HG03060 (cell line): ENCODE data around the gene WDR20.
A peak's percentile ranks its signal among the peaks of the same experiment; 100 is the strongest.

ENCODE experiments used
- ATAC-seq: cut with Tn5 transposase; IDR thresholded peaks from one replicate; pipeline ENCODE4 v1.9.1; 2021; ENCODE audit warnings: low read depth, moderate number of reproducible peaks; ENCODE audit not compliant: unreplicated experiment

Gene WDR20

DNA sequence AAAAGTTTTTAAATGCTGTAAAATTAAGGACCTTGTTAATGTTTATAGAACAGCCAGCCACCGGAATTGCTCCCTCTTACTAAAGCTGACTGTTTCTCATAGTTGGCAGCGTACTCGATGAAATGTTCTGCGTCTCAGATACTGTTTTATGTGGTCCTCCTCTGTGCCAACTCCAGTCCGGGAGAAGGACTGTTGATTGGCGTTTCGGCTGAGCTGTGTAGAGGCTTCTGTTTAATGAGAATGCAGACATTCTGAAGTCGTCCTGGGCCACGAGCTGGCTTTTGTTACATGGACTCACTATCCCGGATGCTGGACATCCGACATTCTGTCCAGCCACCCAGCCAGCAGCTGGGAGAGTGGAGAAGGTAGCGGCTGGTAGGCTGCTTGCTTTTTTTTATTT is 75.4 kb downstream of the WDR20 start:
- no peak for ATAC-seq

- no peak for ATAC-seq
These were observed 76.0 kb downstream of the WDR20 start for GRCh38 chr14:102215576-102216250.

DNA sequence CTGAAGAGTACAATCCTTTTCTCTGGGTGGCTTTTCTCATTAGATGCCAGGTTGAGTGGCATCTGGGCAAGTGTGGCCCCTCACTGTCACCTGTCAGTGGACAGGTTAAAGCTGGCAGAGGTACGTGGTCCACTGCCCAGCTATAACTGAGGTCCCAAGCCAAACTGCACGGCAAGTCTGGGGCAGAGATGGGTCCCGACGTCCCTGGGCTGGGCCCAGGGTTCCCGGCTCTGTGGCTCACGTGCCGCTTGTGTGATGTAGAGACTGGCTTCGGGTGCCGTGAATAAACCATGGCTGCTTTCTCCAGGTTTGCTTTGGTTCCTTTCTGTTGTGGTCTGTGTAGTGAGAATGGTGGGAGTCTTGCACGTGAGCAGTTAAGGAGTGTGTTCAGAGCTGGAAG is 77.7 kb downstream of the WDR20 start:
- no peak for ATAC-seq

GRCh38 chr14:102217987-102218421 is 78.3 kb downstream of the WDR20 start:
- ATAC-seq: no peak

DNA sequence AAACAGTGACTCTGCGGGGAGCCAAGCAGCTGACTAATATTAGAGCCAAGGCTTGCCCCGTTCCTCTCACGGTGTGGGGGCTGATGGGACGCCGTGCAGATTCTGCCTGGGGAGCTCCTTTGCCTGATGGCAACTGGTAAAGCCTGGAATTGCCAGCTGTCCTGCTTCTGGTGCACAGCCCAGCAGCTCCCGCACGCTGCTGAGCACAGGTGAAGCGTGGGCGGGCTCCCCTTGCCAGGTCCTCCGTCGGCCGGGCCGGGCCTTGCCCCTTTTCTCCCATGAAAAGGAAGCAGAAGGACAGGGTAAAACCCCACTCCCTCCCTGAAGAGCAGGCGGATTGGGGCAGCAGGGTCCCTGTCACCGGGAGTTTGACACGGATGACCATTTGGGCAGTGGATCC is 79.0 kb downstream of the WDR20 start:
- no peak for ATAC-seq

- ATAC-seq: no peak
These were observed 79.6 kb downstream of the WDR20 start for GRCh38 chr14:102219316-102219715.

- peak; percentile 73 for ATAC-seq
These were observed 80.3 kb downstream of the WDR20 start for GRCh38 chr14:102220031-102220430.

- ATAC-seq: no peak
These were observed 81.3 kb downstream of the WDR20 start for GRCh38 chr14:102221026-102221425.

- ATAC-seq: no peak
These were observed 82.4 kb downstream of the WDR20 start for GRCh38 chr14:102222009-102222575.

DNA sequence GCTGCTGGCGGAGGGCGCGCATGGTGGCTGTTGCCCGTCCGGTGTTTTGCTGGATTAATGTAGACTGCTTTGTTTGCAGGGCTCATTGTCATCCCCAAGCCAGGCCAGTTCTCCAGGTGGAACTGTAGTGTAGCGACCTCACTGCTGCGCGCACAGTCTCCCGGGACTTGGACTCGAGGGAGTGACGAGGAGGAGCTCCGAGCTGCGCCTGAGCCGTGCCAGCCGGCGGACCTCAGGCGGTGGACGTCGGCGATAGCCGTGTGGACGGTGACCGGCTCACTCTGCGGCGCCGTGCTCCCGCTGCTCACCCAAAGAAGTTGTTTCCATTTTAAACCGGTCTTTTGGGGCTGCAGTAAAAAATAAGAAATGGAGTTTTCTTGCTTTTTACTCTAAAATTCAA is 83.1 kb downstream of the WDR20 start:
- no peak for ATAC-seq

DNA sequence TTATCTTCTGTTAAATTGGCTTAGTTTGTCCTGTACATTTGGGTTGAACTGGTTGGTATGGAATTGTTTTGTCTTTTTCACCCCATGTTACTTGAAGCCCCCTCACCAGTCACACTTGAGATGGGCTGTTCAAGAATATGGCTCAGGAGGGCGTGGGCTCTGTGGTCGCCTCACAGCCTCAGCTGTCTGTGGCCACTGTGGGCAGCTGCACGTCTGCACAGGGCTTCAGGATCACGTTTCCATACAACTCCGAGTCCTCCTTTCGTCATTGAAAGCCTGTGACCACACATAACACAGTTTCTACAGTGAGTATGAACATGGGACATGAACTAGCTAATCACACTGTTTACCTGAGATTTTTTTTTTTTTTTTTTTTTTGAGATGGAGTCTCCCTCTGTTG is 84.0 kb downstream of the WDR20 start:
- no peak for ATAC-seq

GRCh38 chr14:102225386-102225785 is 85.7 kb downstream of the WDR20 start:
- ATAC-seq: no peak

GRCh38 chr14:102225936-102226335 is 86.2 kb downstream of the WDR20 start:
- no peak for ATAC-seq

GRCh38 chr14:102226356-102227125 is 86.8 kb downstream of the WDR20 start:
- ATAC-seq: no peak

DNA sequence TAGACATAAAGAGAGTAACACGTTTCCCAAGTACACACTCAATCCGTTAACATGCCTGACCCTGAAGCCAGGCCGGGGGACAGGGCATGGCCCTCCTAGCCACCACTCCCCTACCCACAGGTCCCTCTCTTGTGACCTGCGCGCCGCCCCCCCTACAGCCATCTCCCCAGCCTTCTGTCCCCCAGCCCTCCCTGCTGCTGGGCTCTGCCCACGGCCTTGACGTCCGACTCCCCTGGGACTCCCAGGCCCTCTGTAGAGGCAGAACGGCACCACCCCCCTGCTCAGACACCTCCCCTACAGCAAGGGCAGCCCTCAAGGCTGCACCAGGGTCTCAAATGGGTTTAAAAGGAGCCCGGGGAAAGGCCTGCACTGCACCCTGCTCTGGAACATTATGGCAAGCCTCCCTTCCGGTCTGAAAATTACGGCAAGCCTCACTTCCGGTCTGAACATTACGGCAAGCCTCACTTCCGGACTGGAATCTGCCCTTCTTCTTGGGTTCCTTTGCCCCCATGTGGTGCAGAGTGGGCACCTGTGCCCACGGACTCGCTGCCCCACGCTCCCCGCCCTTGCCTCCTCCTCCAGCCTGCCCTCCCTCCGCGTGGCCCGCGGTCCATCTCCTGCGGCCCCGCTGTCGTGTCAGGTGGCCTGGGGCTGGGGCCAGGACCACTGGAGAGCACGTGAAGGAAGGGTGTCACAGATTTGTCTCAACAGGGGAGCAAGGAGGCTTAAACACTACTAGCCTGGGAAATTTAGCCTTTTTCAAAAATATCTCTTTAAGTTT is 87.7 kb downstream of the WDR20 start:
- no peak for ATAC-seq

DNA sequence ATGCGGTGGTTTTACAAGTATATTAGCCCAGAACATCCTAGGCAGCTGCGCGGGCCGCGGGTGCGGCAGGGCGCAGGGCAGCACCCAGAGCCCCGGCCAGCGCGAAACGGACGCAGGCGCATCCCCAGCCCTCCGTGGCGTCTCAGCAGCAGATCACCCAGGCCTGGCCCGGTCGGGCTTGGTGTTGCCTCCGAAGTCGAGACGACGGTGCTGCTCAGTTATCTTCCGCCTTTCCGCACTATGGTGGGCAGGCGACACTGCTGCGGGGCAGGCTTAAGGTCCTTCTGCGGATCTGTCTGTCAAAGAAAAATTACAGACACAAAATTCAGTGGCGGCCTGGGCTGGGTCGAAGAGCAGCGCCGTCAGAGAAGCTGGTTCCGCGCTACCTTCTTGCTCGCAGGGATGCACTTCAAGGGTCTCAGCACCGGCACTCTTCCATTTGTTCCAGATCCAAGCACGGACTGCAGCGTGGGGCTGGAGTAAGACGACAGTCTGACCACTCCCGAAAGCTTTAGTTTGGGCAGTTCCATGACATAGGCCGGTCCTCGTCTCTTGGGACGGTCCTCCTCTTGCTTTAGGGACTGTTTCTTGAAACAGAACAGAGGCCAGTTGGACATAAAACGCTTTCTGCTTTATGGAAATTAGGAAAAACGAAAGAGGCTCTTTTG is 89.5 kb downstream of the WDR20 start:
- no peak for ATAC-seq

- no peak for ATAC-seq
These were observed 90.0 kb downstream of the WDR20 start for GRCh38 chr14:102229739-102230092.

DNA sequence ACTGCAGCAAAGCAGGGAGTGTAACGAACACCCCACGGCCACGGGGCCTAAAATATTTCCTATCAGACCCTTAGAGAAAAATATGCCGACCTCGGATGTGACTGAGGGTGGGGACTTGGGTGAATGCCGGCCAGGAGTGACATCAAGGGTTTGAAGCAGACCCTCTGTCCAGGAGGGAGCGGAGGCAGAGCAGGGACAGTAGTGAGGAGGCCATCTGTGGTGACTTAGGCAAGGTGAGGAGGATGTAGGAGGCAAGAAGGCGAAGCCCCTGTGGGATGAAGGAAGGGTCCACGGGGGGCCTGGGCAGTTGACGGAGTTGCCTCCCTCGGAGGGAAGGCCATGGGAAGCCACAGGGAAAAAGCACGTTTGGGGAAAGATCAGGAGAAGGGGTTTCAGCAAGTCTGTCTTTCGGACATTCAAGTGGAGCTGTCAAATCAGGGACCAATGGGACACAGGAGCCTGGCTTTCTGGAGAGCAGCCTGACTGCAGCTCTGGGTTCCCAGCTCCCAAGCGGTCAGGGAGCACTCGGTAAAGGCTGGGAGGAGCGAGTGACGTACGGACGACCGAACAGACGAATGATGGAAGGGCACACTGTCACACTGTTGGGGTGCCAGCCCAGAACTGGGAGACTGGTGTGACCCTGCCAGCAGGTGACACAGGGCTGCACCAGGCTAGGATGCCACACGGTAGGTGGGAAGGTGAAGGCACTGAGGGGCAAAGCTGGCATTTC is 90.9 kb downstream of the WDR20 start:
- ATAC-seq: no peak

DNA sequence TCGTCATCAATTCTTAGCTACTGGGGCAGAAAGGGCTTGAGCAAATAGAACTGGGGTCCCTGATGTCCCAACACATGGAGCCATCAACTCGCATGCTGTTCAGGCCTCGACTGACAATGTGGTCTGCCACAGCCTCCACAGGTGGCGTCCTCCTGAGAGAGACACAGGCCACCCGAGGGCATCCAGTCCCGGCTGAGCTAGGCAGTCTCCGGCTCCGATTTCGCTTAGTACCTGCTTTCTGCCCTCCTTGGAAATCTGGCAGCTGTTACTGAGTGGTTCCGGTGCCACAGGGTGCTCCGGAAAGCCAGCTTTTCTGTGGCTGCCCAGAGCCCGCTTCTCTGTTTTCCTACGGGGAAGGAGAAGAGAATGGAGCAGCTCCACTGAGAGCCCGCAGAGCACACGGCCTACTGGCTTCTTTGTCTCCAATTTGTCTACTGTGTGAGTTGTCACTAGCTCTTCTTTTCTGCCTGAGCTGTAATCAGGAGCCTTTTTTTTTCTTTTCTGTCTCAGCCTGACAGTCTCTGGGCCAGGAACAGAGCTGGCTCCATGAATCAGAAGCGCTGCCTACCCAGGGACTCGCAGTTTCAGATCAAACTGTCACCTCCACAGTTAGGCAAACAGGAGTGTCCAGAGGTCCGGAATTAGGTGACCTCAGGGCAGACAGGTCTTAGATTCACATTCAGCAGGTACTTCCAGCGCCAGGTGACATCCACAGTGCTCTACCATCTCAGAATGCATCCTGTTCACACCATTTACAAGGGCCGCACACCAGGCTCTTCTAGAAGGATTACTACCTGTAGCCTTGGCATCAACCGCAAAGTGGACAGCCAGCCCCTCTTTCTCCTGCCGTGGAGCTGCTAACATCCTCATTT is 92.0 kb downstream of the WDR20 start:
- no peak for ATAC-seq
